Stimulated activated CD8-positive, alpha-beta memory T cell treated with anti-CD3 and anti-CD28 coated beads, Interleukin-15, amount 100 ng/mL, for 24 hours (primary cell): ENCODE data around the gene TUFT1.
A peak's percentile ranks its signal among the peaks of the same experiment; 100 is the strongest.

Source experiments
- DNase-seq: peaks from one replicate; pipeline ENCODE4 v3.0.0-alpha.2; 2020; ENCODE audit warnings: low read depth

Gene TUFT1, protein sequence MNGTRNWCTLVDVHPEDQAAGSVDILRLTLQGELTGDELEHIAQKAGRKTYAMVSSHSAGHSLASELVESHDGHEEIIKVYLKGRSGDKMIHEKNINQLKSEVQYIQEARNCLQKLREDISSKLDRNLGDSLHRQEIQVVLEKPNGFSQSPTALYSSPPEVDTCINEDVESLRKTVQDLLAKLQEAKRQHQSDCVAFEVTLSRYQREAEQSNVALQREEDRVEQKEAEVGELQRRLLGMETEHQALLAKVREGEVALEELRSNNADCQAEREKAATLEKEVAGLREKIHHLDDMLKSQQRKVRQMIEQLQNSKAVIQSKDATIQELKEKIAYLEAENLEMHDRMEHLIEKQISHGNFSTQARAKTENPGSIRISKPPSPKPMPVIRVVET

DNA sequence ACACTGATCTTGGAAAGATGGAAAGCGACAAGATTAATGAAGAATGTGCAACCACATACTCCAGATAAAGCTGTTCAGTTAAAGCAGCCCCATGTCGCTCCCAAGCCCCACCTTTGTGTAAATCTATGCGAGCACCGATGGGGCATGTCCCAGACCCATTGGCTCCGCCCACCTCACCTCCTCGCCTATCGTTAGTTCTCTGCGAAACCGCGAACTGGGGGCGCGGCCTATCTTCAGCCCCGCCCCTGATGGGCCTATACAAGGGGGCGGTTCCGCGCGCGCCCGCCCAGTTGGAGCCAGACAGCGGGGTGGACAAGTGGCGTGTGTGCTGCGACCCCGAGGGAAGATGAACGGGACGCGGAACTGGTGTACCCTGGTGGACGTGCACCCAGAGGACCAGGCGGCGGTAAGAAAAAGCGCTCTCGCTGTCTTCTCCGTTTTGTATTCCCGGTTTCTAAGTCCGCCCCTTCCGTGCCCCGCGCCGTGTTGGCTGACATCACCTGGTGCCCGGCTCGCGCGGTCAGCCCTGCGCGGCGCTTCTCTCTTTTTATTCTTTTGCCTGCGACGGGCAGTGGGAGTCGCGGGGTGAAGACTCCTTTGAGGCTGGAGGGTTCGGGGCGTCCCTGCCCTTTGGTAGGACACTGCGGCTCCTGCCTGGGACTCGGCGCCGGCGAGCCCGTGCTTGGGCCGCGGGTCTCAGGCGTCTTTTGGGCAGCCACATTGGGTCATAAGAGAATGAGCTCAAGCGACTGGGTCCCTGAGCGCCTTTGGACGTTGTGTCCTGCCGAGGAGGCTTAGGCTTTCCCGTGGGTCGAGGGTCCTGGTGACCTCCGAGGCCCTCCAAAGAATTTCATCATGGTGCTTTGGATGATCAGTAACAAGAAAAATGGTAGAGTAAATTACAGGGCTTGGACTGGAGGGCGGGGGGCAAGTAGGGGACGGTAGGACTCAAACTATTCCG is at the start of gene TUFT1:
TUFT1 (plus strand) TSS at position 289 of the 961 bp plus-strand sequence; CDS start at position 347, 58 bp downstream.
- DNase-seq = peak; percentile 81

DNA sequence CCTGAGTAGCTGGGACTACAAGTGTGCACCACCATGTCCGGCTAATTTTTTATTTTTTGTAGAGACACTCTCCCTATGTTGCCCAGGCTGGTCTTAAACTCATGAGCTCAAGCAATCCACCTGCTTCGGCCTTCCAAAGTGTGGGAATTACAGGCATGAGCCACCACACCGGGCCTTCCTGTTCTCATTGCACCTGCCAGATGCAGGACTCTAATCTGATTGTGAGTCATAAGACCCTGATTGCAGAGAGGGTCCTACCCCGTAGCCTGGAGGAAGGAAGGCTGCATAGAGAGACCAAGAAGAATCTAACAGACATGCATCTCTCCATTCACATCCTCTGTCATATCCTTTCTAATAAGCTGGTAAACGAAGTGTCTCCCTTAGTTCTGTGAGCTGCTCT is 48.5 kb upstream of the TUFT1 start:
- no peak for DNase-seq

DNA sequence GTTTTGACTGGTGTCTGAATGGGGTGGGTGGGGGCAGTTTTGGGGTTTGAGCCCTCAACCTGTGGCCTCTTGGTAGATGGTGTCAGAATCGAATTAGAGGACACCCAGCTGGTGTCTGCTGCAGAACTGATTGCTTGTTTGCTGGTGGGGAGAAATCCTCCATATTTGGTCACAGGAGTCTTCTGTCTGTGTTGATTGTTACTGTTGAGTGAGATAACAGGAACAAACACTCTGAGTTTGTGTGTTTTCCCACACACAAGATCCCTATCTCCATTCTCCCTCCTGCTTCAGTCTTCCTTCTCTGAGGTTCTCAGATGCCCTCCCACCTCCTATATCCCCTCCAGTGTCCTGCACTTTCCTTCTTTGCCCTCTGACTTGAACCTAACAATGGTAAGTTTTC is 48.0 kb upstream of the TUFT1 start:
- no peak for DNase-seq

DNA sequence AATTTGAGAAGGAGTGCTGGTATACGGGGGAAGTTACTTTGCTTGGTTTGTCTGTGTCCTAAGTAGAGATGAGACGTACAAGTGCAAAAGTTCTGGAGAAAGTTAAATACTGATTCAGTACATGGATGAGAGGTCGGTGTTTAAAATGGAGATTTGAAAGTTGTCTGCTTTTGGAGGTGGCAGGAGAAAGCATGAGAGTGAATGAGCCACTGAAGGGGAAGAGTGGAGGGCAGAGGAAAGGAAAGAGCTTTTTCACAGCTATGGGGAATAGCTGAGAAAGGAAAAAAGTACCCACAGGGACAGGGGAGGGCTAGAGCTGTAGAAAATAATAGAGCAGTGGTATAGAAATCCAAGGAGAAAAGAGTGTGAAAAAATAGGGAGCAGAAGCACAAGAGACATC is 47.1 kb upstream of the TUFT1 start:
- DNase-seq = no peak

DNA sequence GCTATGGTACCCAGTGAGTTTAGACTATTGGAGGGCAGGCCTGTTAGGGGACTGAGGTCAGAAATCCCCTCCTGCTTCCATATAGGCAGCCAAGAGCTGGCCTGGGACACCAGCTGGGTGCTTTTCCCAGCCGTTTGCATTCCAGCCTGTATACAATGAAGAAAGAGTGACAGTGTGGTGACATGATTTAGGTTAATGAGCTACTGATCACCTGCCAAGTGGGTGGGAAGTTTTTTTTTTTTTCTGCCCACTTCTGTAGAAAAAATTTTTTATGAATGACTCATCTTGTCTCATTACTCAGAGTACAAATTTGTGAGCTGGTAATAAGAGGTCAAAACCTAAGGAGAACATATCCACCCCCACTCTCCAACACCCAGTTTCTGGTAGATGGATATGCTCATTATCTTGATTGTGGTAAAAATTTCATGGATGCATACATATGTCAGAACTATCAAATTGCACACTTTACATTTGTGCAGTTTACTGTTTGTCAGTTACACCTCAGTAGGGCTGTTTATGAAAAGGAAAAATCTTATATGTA is 45.3 kb upstream of the TUFT1 start:
- DNase-seq = no peak

DNA sequence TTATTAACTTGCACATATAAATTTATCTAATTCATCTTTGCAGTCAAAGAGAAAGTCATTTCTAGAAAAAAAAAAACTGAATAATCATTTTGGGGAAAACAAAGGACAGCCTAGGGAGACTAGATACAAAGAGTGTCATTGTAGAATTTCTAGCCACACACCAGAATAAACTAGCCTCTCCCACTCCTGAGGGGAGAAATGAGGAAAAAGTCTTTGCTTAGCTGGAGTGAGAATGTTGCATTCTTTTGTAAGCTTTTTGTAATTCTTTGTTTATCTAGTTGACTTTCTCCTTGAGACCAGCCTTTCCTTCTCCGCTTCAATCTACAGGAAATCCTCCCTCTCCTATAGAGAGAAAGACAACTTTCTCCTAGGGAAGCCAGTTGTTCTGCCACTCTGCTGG is 44.8 kb upstream of the TUFT1 start:
- DNase-seq = no peak

DNA sequence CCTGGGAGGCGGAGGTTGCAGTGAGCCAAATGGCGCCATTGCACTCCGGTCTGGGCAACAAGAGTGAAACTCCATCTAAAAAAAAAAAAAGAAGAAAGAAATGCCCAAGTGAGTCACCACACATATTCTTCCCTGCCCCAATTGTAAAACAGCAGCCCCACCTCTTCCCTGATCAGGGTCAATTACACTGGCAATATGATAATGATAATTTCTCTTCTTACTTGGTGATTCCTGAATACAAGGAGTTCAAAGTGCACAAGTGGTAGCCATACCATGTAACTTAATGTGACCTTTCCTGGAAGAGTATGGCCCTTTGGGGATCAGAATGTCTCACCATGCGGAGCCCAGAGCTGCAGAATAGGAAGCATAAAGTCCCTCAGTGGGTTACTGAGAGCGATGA is 40.7 kb upstream of the TUFT1 start:
- no peak for DNase-seq

DNA sequence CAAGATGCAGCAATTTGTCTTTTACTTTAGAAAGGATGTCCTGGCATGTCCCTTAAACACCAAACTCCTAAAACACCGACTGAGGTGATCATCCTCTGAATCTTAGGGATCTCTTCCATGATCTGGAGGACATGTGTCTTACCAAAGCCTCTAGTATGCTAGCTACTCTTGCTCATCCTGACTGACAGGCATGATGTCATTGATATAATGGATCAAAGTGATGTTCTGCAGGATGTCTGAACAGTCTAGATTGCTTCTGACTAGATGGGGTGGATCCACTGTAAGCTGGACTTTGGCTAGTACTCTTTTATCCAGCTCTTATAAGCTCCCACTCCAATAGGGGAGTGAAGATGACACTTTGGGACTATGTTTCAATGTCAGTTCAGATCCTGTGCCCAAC is 40.2 kb upstream of the TUFT1 start:
- no peak for DNase-seq

DNA sequence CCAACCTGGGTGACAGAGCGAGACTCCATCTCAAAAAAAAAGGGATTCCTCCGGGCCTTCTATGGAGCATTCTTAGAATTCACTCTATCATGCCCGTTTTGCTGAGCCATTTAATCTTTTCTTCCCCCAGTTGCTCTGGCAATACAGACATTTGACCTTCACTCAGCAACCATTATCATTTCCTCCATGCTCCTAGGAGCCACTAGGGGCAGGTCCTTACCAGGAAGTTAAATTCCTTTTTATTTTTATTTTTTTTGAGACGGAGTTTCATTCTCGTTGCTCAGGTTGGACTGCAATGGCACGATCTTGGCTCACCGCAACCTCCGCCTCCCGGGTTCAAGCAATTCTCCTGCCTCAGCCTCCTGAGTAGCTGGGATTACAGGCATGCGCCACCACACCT is 38.6 kb upstream of the TUFT1 start:
- no peak for DNase-seq

DNA sequence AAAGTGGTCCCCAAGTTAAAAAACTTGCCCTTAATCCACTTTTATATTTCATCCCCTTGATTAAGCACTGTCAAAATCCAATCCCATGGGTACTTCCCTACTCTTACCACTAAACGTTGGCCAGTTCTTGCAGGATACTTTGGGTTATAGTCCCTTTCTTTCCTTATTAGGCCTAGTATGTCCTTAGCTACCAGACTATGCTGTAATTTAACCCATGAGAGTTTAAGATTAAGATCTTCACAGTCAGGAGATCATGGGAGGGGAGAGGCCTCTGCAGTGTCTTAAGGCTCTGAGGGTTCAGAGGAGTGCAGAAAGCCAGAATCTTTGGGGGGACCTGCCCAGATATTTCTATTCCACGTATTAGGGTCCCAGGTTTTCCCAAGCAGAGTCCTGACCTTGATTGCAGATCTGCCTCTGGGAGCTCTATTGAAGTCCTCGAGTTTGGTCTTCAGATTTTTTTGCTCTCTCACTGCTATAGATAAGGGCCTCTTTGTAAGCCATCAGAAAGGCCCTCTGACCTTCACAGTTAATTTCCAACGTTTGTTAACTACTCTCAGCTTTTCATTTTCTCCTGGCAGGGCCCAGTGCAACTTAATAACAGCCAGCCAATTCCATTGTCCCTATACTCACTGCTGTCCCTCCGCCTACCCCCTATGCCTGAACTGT is 37.9 kb upstream of the TUFT1 start:
- DNase-seq = no peak

DNA sequence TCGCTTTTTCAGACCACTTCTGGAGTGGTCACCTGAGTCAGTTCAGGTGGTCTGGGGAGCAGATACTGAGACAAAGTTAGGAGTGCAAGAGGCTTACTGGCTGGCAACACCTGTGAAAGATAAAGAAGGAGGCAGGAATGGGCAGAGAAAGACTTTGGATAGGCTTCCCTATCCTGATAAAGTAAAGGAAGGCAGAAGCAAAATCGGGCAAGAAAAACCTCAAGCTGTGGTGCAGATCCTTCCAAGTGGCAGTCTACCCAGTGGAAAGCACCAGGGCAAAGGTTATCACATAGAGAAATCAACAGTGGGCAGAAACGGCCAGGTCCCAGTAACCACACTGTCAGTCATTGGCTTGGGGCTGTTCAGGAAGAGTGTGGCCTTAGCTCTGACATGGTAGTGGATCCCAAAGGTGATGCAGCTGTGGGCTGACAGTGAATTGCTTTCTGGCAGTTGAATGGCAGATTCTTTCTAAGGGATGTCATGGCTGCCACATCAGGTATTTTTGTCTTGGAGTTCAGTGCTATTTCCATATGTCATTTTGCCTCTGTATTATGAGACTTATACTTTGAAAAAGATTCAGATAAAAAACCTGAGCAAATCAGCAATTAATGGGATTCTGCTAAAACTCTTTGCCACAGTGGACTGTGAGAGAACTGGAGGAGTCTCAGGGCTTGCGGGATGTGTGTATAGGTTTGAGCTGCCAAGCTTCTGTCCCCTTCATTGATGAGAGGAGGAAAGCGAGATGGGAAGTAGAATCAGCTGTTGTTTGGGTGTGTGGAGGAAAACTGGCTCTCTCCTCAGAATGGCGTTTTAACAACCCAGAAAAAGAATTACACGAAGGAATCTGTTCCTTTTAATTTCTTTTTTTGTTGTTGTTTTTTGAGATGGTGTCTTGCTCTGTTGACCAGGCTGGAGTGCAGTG is 37.0 kb upstream of the TUFT1 start:
- DNase-seq = no peak

DNA sequence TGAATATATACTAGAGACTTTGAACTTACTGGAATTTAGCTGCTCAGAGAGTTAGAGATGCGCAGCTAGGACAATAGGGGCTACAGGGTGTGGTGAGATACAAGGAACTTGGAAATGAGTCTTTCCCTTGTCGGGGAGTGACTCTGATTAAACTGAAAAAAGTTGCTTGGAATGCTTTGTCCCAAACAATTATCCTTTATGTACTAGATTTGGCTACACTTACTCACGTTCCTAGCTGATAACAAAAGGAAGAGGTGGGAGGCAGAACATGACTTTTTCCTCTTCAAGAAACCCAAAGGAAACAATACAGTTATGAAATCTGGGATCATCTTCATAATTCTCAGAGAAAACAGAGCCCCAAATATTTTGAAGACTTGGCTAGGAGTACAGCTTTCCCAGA is 35.9 kb upstream of the TUFT1 start:
- DNase-seq = no peak

DNA sequence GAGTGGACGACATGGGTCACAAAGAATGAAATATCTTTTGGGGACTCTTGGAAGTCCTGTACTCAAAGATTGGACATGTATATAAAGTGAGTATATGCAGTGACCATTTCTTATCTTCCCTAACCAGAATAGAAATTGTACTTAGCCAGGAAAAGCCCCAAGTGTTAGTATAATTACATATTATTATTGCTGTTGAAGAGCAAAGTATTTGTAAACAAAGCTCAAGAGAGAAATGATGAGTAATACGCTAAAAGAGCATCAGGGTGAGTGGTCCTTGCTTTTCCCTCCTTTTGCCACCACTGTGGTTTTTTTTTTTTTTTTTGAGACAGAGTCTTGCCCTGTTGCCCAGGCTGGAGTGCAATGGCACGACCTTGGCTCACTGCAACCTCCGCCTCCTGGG is 35.4 kb upstream of the TUFT1 start:
- no peak for DNase-seq

DNA sequence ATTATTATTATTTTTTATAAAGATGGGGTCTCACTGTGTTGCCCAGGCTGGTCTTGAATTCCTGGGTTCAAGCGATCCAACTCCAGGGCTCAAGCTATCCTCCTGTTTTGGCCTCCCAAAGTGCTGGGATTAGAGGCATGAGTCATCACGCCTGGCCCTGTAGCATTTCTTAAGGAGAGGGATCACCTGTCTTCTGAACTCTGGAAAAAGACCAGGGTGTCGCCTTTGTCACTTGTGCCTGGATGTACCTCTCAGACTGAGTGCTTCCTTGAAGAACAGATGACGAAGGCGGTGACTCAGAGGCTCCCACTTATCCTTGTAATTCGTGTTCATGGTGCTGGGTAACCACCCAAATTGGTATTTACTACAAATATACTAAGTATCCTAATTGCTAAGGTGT is 31.3 kb upstream of the TUFT1 start:
- DNase-seq = no peak

DNA sequence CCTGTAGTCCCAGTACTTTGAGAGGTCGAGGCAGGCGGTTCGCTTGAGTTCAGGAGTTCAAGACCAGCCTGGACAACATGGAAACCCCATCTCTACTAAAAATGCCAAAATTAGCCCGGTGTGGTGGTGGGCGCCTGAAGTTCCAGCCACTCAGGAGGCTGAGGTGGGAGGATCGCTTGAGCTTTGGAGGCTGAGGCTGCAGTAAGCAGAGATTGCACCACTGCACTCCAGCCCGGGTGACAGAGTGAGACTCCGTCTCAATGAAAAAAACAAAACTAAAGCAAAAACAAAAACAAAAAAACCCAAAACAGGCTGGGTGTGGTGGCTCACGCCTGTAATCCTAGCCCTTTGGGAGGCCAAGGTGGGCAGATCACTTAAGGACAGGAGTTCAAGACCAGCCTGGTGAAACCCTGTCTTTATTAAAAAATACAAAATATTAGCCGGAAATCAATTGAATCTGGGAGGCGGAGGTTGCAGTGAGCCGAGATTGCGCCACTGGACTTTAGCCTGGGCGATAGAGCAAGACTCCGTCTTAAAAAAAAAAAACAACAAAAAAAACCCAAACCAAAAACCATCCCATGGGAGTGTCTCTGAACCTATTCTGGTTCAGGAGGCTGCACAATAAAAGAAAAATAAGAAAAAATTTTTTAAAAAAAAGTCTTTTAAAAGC is 30.6 kb upstream of the TUFT1 start:
- no peak for DNase-seq

DNA sequence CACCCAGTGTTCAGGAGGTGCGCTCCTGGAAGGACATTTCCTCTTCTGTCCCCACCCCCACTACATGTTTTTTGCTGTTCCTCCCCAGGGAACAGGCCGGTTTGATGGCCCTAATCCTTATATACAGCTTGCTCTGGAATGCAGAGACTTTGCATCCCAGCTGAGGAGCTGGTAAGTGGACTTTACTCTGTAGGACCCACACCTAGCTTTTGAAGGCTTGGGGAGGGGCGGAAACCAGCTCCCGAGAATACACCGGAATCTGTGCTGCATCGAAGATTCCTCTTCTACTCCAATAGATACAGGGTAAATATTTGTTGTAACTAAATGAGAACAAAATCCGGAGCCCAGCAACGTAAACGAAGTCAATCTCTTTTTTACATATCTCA is 30.1 kb upstream of the TUFT1 start:
- DNase-seq = no peak

DNA sequence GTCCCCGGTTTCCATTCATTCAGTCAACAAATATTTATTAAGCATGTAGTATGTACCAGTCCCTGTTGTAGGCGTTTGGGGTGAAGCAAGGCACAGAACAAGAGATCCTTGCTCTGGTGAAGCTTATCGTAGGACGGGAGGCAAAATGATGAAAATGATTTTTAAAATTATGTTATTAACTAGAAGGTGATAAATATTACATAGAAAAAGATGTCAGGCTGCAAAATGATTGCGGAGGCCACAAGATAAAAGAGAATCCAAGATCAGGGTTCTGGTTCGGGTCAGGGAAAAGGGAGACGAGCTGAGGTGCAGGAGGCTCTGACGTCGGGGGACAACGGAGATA is 29.5 kb upstream of the TUFT1 start:
- no peak for DNase-seq

DNA sequence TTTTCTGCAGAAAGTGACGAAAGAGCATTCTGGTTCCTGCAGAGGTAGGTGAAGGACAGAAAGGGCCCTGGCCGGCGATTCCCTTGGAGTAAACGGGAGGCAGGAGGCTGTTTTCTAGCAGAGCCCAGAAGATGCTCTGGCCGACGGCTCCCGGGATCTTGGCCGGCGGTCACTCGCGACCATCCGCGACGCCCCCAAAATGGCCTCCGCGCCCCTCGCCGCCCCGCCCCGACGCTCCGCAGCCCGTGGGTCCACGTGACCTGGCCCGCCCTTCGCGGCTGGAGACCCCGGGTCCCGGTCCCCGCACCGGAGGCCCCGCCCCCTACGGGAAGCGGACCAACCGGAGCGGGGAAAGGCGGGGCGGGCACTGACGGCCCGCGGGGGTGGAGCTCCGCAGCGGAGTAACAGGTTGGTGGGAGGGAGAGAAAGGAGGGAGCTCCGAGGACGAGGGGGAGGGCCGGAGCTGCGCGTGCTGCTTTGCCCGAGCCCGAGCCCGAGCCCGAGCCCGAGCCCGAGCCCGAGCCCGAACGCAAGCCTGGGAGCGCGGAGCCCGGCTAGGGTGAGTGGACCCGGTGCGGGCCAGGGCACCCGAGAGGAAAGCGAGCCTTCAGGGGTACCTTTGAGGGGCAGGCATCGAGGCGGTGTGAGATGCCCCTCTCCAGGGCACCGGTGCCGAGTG is 29.0 kb upstream of the TUFT1 start, which contains the start of gene CGN:
CGN (plus strand) TSS at position 431 of the 679 bp plus-strand sequence. CDS start 7,133 bp downstream, outside the sequence.
- peak; percentile 57 for DNase-seq

DNA sequence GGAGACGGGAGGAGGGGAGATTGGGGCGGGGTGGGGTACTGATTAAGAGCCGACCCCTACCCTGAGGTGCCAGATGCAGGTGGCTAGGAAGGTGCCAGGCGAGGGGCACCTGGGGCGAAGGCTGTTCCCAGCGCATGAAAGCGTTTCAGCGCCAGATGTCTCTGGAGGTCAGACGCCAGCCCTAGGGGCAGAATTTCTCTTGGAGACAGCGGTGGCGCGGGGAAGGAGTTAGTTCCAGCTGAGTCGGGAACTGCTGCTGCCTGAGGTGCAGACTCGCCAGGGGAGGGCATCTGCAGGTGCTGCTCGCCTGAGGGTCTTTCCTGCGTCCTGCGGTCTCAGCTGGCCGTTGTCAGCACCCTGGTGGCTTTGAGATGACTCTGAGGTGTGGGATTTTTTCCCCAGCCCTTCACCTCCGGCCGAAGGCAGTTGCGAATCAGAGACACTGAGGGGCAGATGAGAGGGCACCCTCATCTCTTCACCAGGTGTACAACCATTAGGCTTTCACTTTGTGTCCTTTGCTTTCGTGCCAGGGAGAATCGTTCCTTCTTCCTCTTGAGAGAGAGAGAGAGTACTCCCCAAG is 28.4 kb upstream of the TUFT1 start:
- DNase-seq = no peak

DNA sequence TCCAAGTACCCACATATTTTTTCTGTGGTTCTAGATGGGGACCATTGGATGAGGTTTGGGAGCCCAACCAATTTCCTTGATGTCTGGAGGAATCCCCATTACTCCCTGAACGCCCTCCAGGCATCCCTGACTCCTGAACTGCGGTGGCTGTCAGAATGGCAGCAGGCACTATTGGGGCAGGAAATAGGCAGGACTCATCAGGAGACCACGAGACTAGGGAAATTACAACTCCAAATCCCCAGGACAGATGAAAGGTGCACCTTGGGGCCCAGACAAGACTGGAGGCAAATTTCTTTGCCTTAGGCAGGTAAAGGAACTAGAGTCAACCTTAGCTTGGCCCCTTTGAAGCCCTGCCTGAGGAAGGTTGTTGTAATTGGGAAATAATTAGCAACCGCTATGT is 27.8 kb upstream of the TUFT1 start:
- DNase-seq = no peak
